Activated gamma-delta T cell treated with Interleukin-2 at 50 U/mL for 16 hours (primary cell): ENCODE measurements around the gene ITGA6.
"Not testable (repeated sequence)": the region's sequence is repeated elsewhere in the genome, so short reads cannot be mapped to it uniquely, and the experiment has no call there.

ENCODE experiments used
- DNase-seq: peaks from one replicate; pipeline ENCODE4 v3.0.0-alpha.2; 2020

The ITGA6 gene

GRCh38 chr2:172532461-172532860 is 105.1 kb downstream of the ITGA6 start:
- not testable (repeated sequence) for DNase-seq

- DNase-seq: no peak
These were observed 106.3 kb downstream of the ITGA6 start for GRCh38 chr2:172533687-172534086.

GRCh38 chr2:172535119-172535518 is 107.7 kb downstream of the ITGA6 start:
- no peak for DNase-seq

- DNase-seq: not testable (repeated sequence)
These were observed 110.5 kb downstream of the ITGA6 start for GRCh38 chr2:172537851-172538250.

GRCh38 chr2:172539767-172540166 is 112.4 kb downstream of the ITGA6 start:
- DNase-seq: no peak

- no peak for DNase-seq
These were observed 113.0 kb downstream of the ITGA6 start for GRCh38 chr2:172540421-172540820.

GRCh38 chr2:172545408-172546075 is 118.2 kb downstream of the ITGA6 start:
- no peak for DNase-seq

GRCh38 chr2:172549131-172549530 is 121.7 kb downstream of the ITGA6 start:
- DNase-seq: no peak

GRCh38 chr2:172549802-172550201 is 122.4 kb downstream of the ITGA6 start:
- not testable (repeated sequence) for DNase-seq

GRCh38 chr2:172550419-172550818 is 123.0 kb downstream of the ITGA6 start:
- DNase-seq: no peak

- DNase-seq: no peak
These were observed 123.9 kb downstream of the ITGA6 start for GRCh38 chr2:172551271-172551670.

- DNase-seq: no peak
These were observed 125.3 kb downstream of the ITGA6 start for GRCh38 chr2:172552547-172553291.

- no peak for DNase-seq
These were observed 127.2 kb downstream of the ITGA6 start for GRCh38 chr2:172554352-172555271.

- DNase-seq: peak; percentile 34
These were observed 127.8 kb downstream of the ITGA6 start for GRCh38 chr2:172555272-172555521.
